SK-N-MC (cell line): ENCODE data around the gene GFOD1.

ENCODE experiments used
- EZH2 ChIP-seq: fragments of 200-600 bp; sonication (generic); IDR thresholded peaks from one replicate; pipeline ENCODE4 v1.6.1; 2017; ENCODE audit warnings: antibody characterized with exemption
- POLR2AphosphoS5 ChIP-seq: IDR thresholded peaks from 2 replicates; pipeline ENCODE4 v1.6.1; 2012; ENCODE audit warnings: mild to moderate bottlenecking, low read depth, low read length, borderline replicate concordance

GRCh38 chr6:13425270-13425873 is 62.0 kb downstream of the GFOD1 start:
- TF ChIP-seq EZH2: no peak
- no peak for TF ChIP-seq POLR2AphosphoS5
